NCI-H446 treated with DMSO at 0.1 percent for 48 hours (cell line): ENCODE measurements around the gene KLB.
"Not testable (repeated sequence)": the region's sequence is repeated elsewhere in the genome, so short reads cannot be mapped to it uniquely, and the experiment has no call there.

ENCODE experiments used
- DNase-seq: peaks from one replicate; lab custom pipeline; 2025; lab: John Stamatoyannopoulos, UW

Gene KLB

GRCh38 chr4:39426728-39427127 is 20.0 kb downstream of the KLB start:
- DNase-seq = no peak

- DNase-seq = no peak
These were observed 20.9 kb downstream of the KLB start for GRCh38 chr4:39427520-39428114.

- DNase-seq = no peak
These were observed 23.0 kb downstream of the KLB start for GRCh38 chr4:39429476-39430334.

GRCh38 chr4:39433878-39434492 is 27.3 kb downstream of the KLB start:
- peak; percentile 76 for DNase-seq

GRCh38 chr4:39435659-39436563 is 29.2 kb downstream of the KLB start:
- no peak for DNase-seq

GRCh38 chr4:39441593-39441992 is 34.9 kb downstream of the KLB start:
- no peak for DNase-seq

GRCh38 chr4:39442998-39443397 is 36.3 kb downstream of the KLB start:
- DNase-seq = no peak

- no peak for DNase-seq
These were observed 39.7 kb downstream of the KLB start for GRCh38 chr4:39446483-39446841.

- no peak for DNase-seq
These were observed 40.3 kb downstream of the KLB start for GRCh38 chr4:39446842-39447573.

GRCh38 chr4:39450618-39451017 is 43.9 kb downstream of the KLB start:
- DNase-seq = no peak

- DNase-seq = no peak
These were observed 44.8 kb downstream of the KLB start for GRCh38 chr4:39451423-39452023.

GRCh38 chr4:39452153-39452859 is 45.6 kb downstream of the KLB start:
- DNase-seq = no peak

GRCh38 chr4:39452860-39453587 is 46.3 kb downstream of the KLB start:
- no peak for DNase-seq

GRCh38 chr4:39453738-39454137 is 47.0 kb downstream of the KLB start:
- no peak for DNase-seq

- DNase-seq = no peak
These were observed 48.8 kb downstream of the KLB start for GRCh38 chr4:39455486-39455885.

- no peak for DNase-seq
These were observed 50.4 kb downstream of the KLB start for GRCh38 chr4:39456946-39457763.

- DNase-seq = not testable (repeated sequence)
These were observed 51.4 kb downstream of the KLB start for GRCh38 chr4:39458161-39458504.

- peak; percentile 95 for DNase-seq
These were observed 52.0 kb downstream of the KLB start, which contains the start of the genes LIAS and RPL9 for GRCh38 chr4:39458505-39459300. Gene LIAS, plus strand, starts transcription at chr4:39459056. Its CDS starts 62 bp downstream, at chr4:39459118. Gene RPL9, minus strand, starts transcription at chr4:39458922. Its CDS starts 483 bp downstream, at chr4:39458439.
